SU-DHL-6 (cell line): ENCODE measurements around the gene DOCK8.

Experiments used
- H2AFZ ChIP-seq: fragments of 200-600 bp; sonication (generic); 2 replicates; pipeline ENCODE4 v1.6.1; 2014; ENCODE audit warnings: low read depth, mild to moderate bottlenecking, moderate library complexity, mixed read lengths, antibody characterized with exemption, low read length; ENCODE audit not compliant: severe bottlenecking
- H3F3A ChIP-seq: fragments of 200-600 bp; shearing (Covaris generic); 2 replicates; pipeline ENCODE4 v1.6.0; 2016; ENCODE audit warnings: antibody characterized with exemption, mild to moderate bottlenecking; ENCODE audit not compliant: insufficient read depth
- H3K27ac ChIP-seq: fragments of 200-600 bp; sonication (generic); 2 replicates; pipeline ENCODE4 v1.5.1; 2016; ENCODE audit warnings: low read depth, mild to moderate bottlenecking, low read length, moderate library complexity, mixed read lengths
- H3K27me3 ChIP-seq: fragments of 200-600 bp; sonication (generic), shearing (Covaris generic); 2 replicates; pipeline ENCODE4 v1.6.0; 2014; ENCODE audit warnings: mild to moderate bottlenecking, low read length
- H3K36me3 ChIP-seq: fragments of 200-600 bp; sonication (generic); 2 replicates; pipeline ENCODE4 v1.6.1; 2014; ENCODE audit warnings: mild to moderate bottlenecking, low read length, mixed read lengths
- H3K4me2 ChIP-seq: fragments of 300-600, 200-600 bp; shearing (Covaris generic), sonication (generic); 2 replicates; pipeline ENCODE4 v1.6.0; 2014; ENCODE audit warnings: low read length, low read depth, mild to moderate bottlenecking; ENCODE audit not compliant: poor library complexity, severe bottlenecking
- H3K4me3 ChIP-seq: fragments of 200-600 bp; sonication (generic); 2 replicates; pipeline ENCODE4 v1.5.1; 2014; ENCODE audit warnings: antibody characterized with exemption, low read length, mild to moderate bottlenecking, mixed read lengths; ENCODE audit not compliant: insufficient read depth, poor library complexity, severe bottlenecking
- H3K79me2 ChIP-seq: fragments of 200-600 bp; sonication (generic); 2 replicates; pipeline ENCODE4 v1.6.1; 2014; ENCODE audit warnings: mild to moderate bottlenecking, low read length, moderate library complexity; ENCODE audit not compliant: insufficient read depth
- H3K9ac ChIP-seq: fragments of 200-600 bp; sonication (generic); 2 replicates; pipeline ENCODE4 v1.7.0; 2014; ENCODE audit warnings: mild to moderate bottlenecking, low read length
- H3K9me2 ChIP-seq: fragments of 200-600 bp; sonication (generic); replicated peaks from 2 replicates; pipeline ENCODE4 v1.6.1; 2014; ENCODE audit warnings: low read length; ENCODE audit not compliant: insufficient read depth
- H3K9me3 ChIP-seq: fragments of 200-600 bp; sonication (generic); 2 replicates; pipeline ENCODE4 v1.6.1; 2014; ENCODE audit warnings: low read length, mixed read lengths; ENCODE audit not compliant: insufficient read depth
- H4K20me1 ChIP-seq: fragments of 200-600 bp; sonication (generic); 2 replicates; pipeline ENCODE4 v1.6.1; 2014; ENCODE audit warnings: low read depth, mild to moderate bottlenecking, antibody characterized with exemption, low read length, moderate library complexity, mixed read lengths
- EZH2phosphoT487 ChIP-seq: fragments of 200-600 bp; sonication (generic), shearing (Covaris generic); conservative IDR thresholded peaks from 2 replicates; pipeline ENCODE4 v1.6.1; 2018; ENCODE audit warnings: mild to moderate bottlenecking, antibody characterized with exemption, low read length, moderate library complexity, mixed read lengths
- TF ChIP-seq, protein P1 (sequence below): fragments of 200-600 bp; sonication (generic); IDR thresholded peaks from one replicate; pipeline ENCODE4 v1.5.1; 2017; ENCODE audit warnings: antibody characterized with exemption, mild to moderate bottlenecking, low read length, moderate library complexity; ENCODE audit not compliant: insufficient read depth, poor library complexity, severe bottlenecking

Gene DOCK8

DNA sequence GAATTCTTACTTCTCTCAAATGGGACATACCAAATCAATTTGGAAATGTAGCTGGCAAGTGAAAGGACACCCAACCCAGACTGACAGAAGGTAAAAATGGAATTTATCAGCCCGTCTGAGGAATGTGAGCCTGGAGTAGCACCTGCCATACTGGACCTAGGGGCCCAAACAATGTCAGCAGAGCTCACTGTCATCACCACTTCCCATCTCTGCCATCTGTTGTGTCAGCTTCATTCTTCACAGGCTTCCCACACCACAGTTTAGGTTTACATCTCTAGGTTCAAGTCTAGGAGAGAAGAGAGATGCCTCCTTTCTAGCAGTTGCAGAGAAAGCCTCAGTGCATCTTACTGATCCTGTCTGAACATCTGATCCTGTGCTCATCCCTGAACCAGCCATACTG lies 222.4 kb downstream of the DOCK8 start:
- Histone ChIP-seq H3K79me2 (no peaks in the 10 kb centered on the region), H3F3A (no peaks in the 10 kb centered on the region), H3K9ac (no peak overlapping the region), H3K27me3 (no peaks in the 10 kb centered on the region), H3K27ac (no peak overlapping the region), H3K9me3 (no peaks in the 10 kb centered on the region), H3K36me3 (peaks cover 52% of the 10 kb centered on the region), H3K4me3 (no peak overlapping the region), H4K20me1 (no peaks in the 10 kb centered on the region), H3K4me2 (no peak overlapping the region), H3K9me2 (no peaks in the 10 kb centered on the region), H2AFZ (no peak overlapping the region)
- no peak for TF ChIP-seq EZH2phosphoT487
- TF ChIP-seq, protein P1, sequence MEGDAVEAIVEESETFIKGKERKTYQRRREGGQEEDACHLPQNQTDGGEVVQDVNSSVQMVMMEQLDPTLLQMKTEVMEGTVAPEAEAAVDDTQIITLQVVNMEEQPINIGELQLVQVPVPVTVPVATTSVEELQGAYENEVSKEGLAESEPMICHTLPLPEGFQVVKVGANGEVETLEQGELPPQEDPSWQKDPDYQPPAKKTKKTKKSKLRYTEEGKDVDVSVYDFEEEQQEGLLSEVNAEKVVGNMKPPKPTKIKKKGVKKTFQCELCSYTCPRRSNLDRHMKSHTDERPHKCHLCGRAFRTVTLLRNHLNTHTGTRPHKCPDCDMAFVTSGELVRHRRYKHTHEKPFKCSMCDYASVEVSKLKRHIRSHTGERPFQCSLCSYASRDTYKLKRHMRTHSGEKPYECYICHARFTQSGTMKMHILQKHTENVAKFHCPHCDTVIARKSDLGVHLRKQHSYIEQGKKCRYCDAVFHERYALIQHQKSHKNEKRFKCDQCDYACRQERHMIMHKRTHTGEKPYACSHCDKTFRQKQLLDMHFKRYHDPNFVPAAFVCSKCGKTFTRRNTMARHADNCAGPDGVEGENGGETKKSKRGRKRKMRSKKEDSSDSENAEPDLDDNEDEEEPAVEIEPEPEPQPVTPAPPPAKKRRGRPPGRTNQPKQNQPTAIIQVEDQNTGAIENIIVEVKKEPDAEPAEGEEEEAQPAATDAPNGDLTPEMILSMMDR: no peak

DNA sequence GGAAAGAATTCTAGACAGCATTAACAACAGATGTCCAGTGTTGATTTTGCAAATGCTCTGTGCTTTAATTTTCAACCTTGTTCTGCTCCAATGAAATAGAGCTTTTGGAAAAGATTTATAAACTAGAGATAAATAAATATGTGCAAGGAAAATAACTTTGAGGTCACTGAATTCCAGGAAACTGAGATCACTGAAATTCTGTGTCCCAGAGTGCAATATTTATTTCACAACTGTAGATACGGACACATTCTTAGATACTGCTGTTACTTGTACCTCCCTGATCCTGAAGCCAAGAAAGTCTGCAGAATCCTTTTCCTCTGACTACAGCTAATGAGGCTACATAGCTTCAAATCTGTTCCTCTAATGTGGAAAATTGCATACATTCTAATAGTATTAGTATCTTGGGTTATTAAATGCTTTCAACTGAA lies 222.9 kb downstream of the DOCK8 start:
- Histone ChIP-seq H3F3A (no peaks in the 10 kb centered on the region), H4K20me1 (no peaks in the 10 kb centered on the region), H3K9me3 (no peaks in the 10 kb centered on the region), H3K9me2 (no peaks in the 10 kb centered on the region), H3K27me3 (no peaks in the 10 kb centered on the region), H3K27ac (no peak overlapping the region), H3K36me3 (peaks cover 57% of the 10 kb centered on the region), H3K79me2 (no peaks in the 10 kb centered on the region), H3K4me2 (no peak overlapping the region), H2AFZ (no peak overlapping the region), H3K4me3 (no peak overlapping the region), H3K9ac (no peak overlapping the region)
- no peak for TF ChIP-seq EZH2phosphoT487
- TF ChIP-seq, protein P1: no peak

DNA sequence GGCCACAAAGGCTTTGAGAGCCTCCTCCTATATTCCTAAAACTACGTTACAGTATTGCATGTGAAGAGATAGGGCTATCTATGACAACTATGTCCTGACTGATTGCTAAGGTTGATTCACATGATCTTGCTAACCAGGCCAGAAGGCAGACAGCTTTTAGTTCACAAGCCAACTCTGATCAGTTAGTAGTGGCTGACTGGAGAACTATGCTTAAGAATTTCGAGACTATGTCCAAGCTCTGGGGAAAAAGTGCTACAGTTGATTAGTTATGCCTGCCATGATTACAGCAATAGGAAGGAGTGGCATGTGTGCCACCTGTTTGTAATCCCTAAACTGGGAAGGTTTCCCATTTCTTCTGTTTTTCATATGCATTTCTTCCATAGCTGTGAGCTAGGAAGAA lies 223.4 kb downstream of the DOCK8 start:
- TF ChIP-seq EZH2phosphoT487: no peak
- TF ChIP-seq, protein P1: no peak
- no peaks in the 10 kb centered on the region for H3K79me2 ChIP-seq
- H3K36me3 ChIP-seq: peaks cover 57% of the 10 kb centered on the region
- H2AFZ ChIP-seq: no peak overlapping the region
- no peak overlapping the region for H3K4me3 ChIP-seq
- H3K27ac ChIP-seq: no peak overlapping the region
- H4K20me1 ChIP-seq: no peaks in the 10 kb centered on the region
- no peak overlapping the region for H3K4me2 ChIP-seq
- no peaks in the 10 kb centered on the region for H3F3A ChIP-seq
- H3K27me3 ChIP-seq: no peaks in the 10 kb centered on the region
- H3K9me3 ChIP-seq: no peaks in the 10 kb centered on the region
- no peaks in the 10 kb centered on the region for H3K9me2 ChIP-seq
- no peak overlapping the region for H3K9ac ChIP-seq
